PC-9 (cell line): ENCODE measurements around the gene LMBR1L. TPM values are rescaled to one million over a fixed set of nuclear protein-coding genes. Genes with fewer than 3 reads are reported as not detected.

ENCODE experiments used
- BruUV-seq: library from RNA; stranded (reverse); fragments of 400-500 nt; replicated peaks from 2 replicates; lab custom pipeline; 2021; lab: Mats Ljungman, UMichigan
- CTCF ChIA-PET: fragments of 300-600 bp; sonication (Branson Sonifier 250); formaldehyde crosslinking; loops from one replicate; lab custom pipeline; 2022; ENCODE audit warnings: antibody characterized with exemption; lab: Charles Lee
- POLR2A ChIA-PET: fragments of 300-600 bp; sonication (Branson Sonifier 250); formaldehyde crosslinking; loops from one replicate; lab custom pipeline; 2022; ENCODE audit warnings: antibody characterized with exemption; ENCODE audit not compliant: unreplicated experiment; lab: Charles Lee
- DNase-seq, 2 experiments: peaks; one replicate each; pipeline versions ENCODE4 v3.0.0 to v3.0.0-alpha.2; 2015 to 2022; ENCODE audit warnings: mixed read lengths in 1 of 2
- H2AFZ ChIP-seq: fragments of 200-600 bp; sonication (generic); 2 replicates; pipeline ENCODE4 v1.8.1; 2017; ENCODE audit warnings: antibody characterized with exemption
- H3F3A ChIP-seq: fragments of 200-600 bp; sonication (generic); 2 replicates; pipeline ENCODE4 v1.8.1; 2017; ENCODE audit warnings: antibody characterized with exemption, mild to moderate bottlenecking, low read depth; ENCODE audit not compliant: insufficient read depth
- H3K27ac ChIP-seq: fragments of 200-600 bp; sonication (generic); 2 replicates; pipeline ENCODE4 v1.6.1; 2016; ENCODE audit warnings: mixed run types
- H3K27me3 ChIP-seq: fragments of 200-600 bp; sonication (generic); 2 replicates; pipeline ENCODE4 v1.6.1; 2016; ENCODE audit warnings: low read depth, mixed run types; ENCODE audit not compliant: insufficient read depth
- H3K36me3 ChIP-seq: fragments of 200-600 bp; sonication (generic); 2 replicates; pipeline ENCODE4 v1.6.1; 2016; ENCODE audit warnings: low read depth, mixed run types
- H3K4me1 ChIP-seq: fragments of 200-600 bp; sonication (generic); replicated peaks from 2 replicates; pipeline ENCODE4 v1.6.1; 2016; ENCODE audit warnings: mixed run types; ENCODE audit not compliant: insufficient read depth
- H3K4me2 ChIP-seq: fragments of 200-600 bp; sonication (generic); 2 replicates; pipeline ENCODE4 v1.6.1; 2017; ENCODE audit warnings: mixed run types
- H3K4me3 ChIP-seq: fragments of 200-600 bp; sonication (generic); 2 replicates; pipeline ENCODE4 v1.6.1; 2016; ENCODE audit warnings: mixed run types
- H3K79me2 ChIP-seq: fragments of 200-600 bp; sonication (generic); 2 replicates; pipeline ENCODE4 v1.6.1; 2017; ENCODE audit warnings: low read depth, mixed run types
- H3K9me2 ChIP-seq: fragments of 200-600 bp; sonication (generic); 2 replicates; pipeline ENCODE4 v1.8.1; 2017; ENCODE audit warnings: mild to moderate bottlenecking; ENCODE audit not compliant: insufficient read depth
- H3K9me3 ChIP-seq: fragments of 200-600 bp; sonication (generic); 2 replicates; pipeline ENCODE4 v1.8.1; 2016; ENCODE audit warnings: low read depth; ENCODE audit not compliant: insufficient read depth
- H4K20me1 ChIP-seq: fragments of 200-600 bp; sonication (generic); 2 replicates; pipeline ENCODE4 v1.8.1; 2017; ENCODE audit not compliant: insufficient read depth
- CTCF ChIP-seq: fragments of 200-600 bp; sonication (generic); conservative IDR thresholded peaks from 2 replicates; pipeline ENCODE4 v1.6.1; 2017; ENCODE audit warnings: mixed run types, antibody characterized with exemption, mild to moderate bottlenecking, moderate library complexity
- EZH2 ChIP-seq: fragments of 200-600 bp; sonication (generic); IDR thresholded peaks from 2 replicates; pipeline ENCODE4 v1.8.0; 2017; ENCODE audit warnings: antibody characterized with exemption, low read depth
- intact Hi-C: fragments of 100-400 bp; cut with micrococcal nuclease; formaldehyde crosslinking; loops from one replicate; pipeline ENCODE4 v1.10.0; 2022; ENCODE audit not compliant: unreplicated experiment
- total RNA-seq: library from RNA; stranded (reverse); gene quantifications from 2 replicates; pipeline ENCODE4 v1.2.3, GENCODE V29; 2021

Gene LMBR1L
- total RNA-seq, 1 experiment from 2014 or later: 53.9 TPM

- Histone ChIP-seq H3K27me3 (no peaks in the 10 kb centered on the region), H3K9me2 (no peaks in the 10 kb centered on the region), H3F3A (peaks cover 20% of the 10 kb centered on the region; the same call in 1 of the 2 replicates), H4K20me1 (no peaks in the 10 kb centered on the region), H3K27ac (no peak overlapping the region), H3K4me1 (no peaks in the 10 kb centered on the region), H3K4me3 (no peak overlapping the region), H2AFZ (no peak overlapping the region), H3K36me3 (no peaks in the 10 kb centered on the region), H3K79me2 (no peaks in the 10 kb centered on the region), H3K4me2 (no peak overlapping the region), H3K9me3 (no peaks in the 10 kb centered on the region)
- no TSS peak for BruUV-seq
- CTCF ChIA-PET: interaction anchor here (0.7 to 1.7 kb wide), 10 partner anchors 9 to 255 kb away, joined by 3 to 25 read pairs (median 5); partner anchors contain the start of gene RND1
- intact Hi-C loops: loop anchor here (1.0 to 5.0 kb wide), 3 partner anchors 33 to 124 kb away; partner anchors contain the start of gene DDN
- peak in 1 of 2 experiments; percentile 75 for DNase-seq
- POLR2A ChIA-PET: interaction anchor here (0.5 to 0.7 kb wide), 3 partner anchors 29 to 55 kb away, joined by 3 to 23 read pairs (median 8); no protein-coding TSS in a partner anchor
- peak; percentile 73 for TF ChIP-seq CTCF
- TF ChIP-seq EZH2: no peak
Observed at GRCh38 chr12:49121047-49121696, 10.5 kb upstream of the LMBR1L start.

GRCh38 chr12:49111206-49111605 lies 559 bp upstream of the LMBR1L start:
- Histone ChIP-seq H4K20me1 (no peaks in the 10 kb centered on the region), H3K4me2 (peak overlapping the region; percentile 99), H3K4me1 (peaks cover 27% of the 10 kb centered on the region), H3K27ac (peak overlapping the region; percentile 20), H3F3A (peaks cover 13% of the 10 kb centered on the region; the same call in 1 of the 2 replicates), H3K36me3 (no peaks in the 10 kb centered on the region), H2AFZ (peak overlapping the region; percentile 89), H3K4me3 (peak overlapping the region; percentile 92), H3K9me3 (no peaks in the 10 kb centered on the region), H3K27me3 (no peaks in the 10 kb centered on the region), H3K79me2 (peaks cover 37% of the 10 kb centered on the region), H3K9me2 (no peaks in the 10 kb centered on the region)
- BruUV-seq: no TSS peak
- no peak for DNase-seq
- intact Hi-C loops: no loop called here
- POLR2A ChIA-PET: interaction anchor here (0.6 kb wide), 3 partner anchors 153 to 322 kb away, joined by 4 to 5 read pairs (median 4); partner anchors contain the start of gene ADCY6
- CTCF ChIA-PET: interaction anchor here (0.6 to 2.7 kb wide), 3 partner anchors 10 to 112 kb away, joined by 3 to 22 read pairs (median 4); no protein-coding TSS in a partner anchor
- no peak for TF ChIP-seq CTCF
- no peak for TF ChIP-seq EZH2

- ChIA-PET CTCF (interaction anchor here (0.6 to 2.7 kb wide), 4 partner anchors 11 to 1339 kb away, joined by 3 to 22 read pairs (median 6); no protein-coding TSS in a partner anchor), POLR2A (interaction anchor here (0.5 to 0.7 kb wide), 3 partner anchors 57 to 135 kb away, joined by 3 to 4 read pairs (median 4); no protein-coding TSS in a partner anchor)
- Histone ChIP-seq H3K27me3 (no peaks in the 10 kb centered on the region), H3K4me1 (peaks cover 40% of the 10 kb centered on the region), H3K79me2 (peaks cover 39% of the 10 kb centered on the region), H3K9me2 (no peaks in the 10 kb centered on the region), H3K4me2 (peak overlapping the region; percentile 99), H3K9me3 (no peaks in the 10 kb centered on the region), H3K27ac (peak overlapping the region; percentile 69), H3K4me3 (peak overlapping the region; percentile 92), H3K36me3 (no peaks in the 10 kb centered on the region), H4K20me1 (no peaks in the 10 kb centered on the region), H2AFZ (peak overlapping the region; percentile 99), H3F3A (peaks cover 19% of the 10 kb centered on the region; the same call in 1 of the 2 replicates)
- DNase-seq: no peak
- TF ChIP-seq CTCF (no peak), EZH2 (no peak)
- no TSS peak for BruUV-seq
- intact Hi-C loops: loop anchor here (1.0 kb wide), 1 partner anchor 40 kb away; no protein-coding TSS in a partner anchor
Observed at GRCh38 chr12:49109641-49110463, 795 bp downstream of the LMBR1L start.
